ACC112 (cell line): ENCODE data around the gene SPEF1.

Source experiments
- H2AFZ ChIP-seq: fragments of 200-600 bp; sonication (generic); one replicate; pipeline ENCODE4 v1.6.0; 2017; ENCODE audit warnings: antibody characterized with exemption, low read length; ENCODE audit not compliant: unreplicated experiment
- H3K27ac ChIP-seq: fragments of 200-600 bp; sonication (generic); 2 replicates; pipeline ENCODE4 v1.5.1; 2014; ENCODE audit warnings: low read depth, mild to moderate bottlenecking, antibody characterized with exemption, low read length, moderate library complexity
- H3K27me3 ChIP-seq: fragments of 200-600 bp; sonication (generic); 2 replicates; pipeline ENCODE4 v1.6.1; 2014; ENCODE audit warnings: mild to moderate bottlenecking, antibody characterized with exemption, low read length, moderate library complexity, mixed read lengths; ENCODE audit not compliant: insufficient read depth
- H3K36me3 ChIP-seq: fragments of 200-600 bp; sonication (generic); 2 replicates; pipeline ENCODE4 v1.6.1; 2016; ENCODE audit warnings: mild to moderate bottlenecking, antibody characterized with exemption, low read length, moderate library complexity, mixed read lengths; ENCODE audit not compliant: insufficient read depth
- H3K4me1 ChIP-seq: fragments of 200-600 bp; sonication (generic); one replicate; pipeline ENCODE4 v1.6.1; 2016; ENCODE audit warnings: low read length, mixed read lengths; ENCODE audit not compliant: insufficient read depth, unreplicated experiment, control insufficient read depth
- H3K4me3 ChIP-seq: fragments of 200-600 bp; sonication (generic); 2 replicates; pipeline ENCODE4 v1.5.1; 2014; ENCODE audit warnings: mild to moderate bottlenecking, low read depth, low read length
- H3K79me2 ChIP-seq: fragments of 200-600 bp; sonication (generic); one replicate; pipeline ENCODE4 v1.6.0; 2016; ENCODE audit warnings: low read length; ENCODE audit not compliant: control insufficient read depth, unreplicated experiment, insufficient read depth

SPEF1 gene

GRCh38 chr20:3819411-3820047 is 38.3 kb upstream of the SPEF1 start:
- peaks cover 4% of the 10 kb centered on the region for H3K79me2 ChIP-seq
- peak overlapping the region; percentile 81 for H3K4me3 ChIP-seq
- H3K27me3 ChIP-seq, result no peaks in the 10 kb centered on the region
- peaks cover 18% of the 10 kb centered on the region for H3K4me1 ChIP-seq
- peak overlapping the region; percentile 89 for H3K27ac ChIP-seq
- H2AFZ ChIP-seq, result peak overlapping the region; percentile 48
- peaks cover 6% of the 10 kb centered on the region; the same call in 1 of the 2 replicates for H3K36me3 ChIP-seq

DNA sequence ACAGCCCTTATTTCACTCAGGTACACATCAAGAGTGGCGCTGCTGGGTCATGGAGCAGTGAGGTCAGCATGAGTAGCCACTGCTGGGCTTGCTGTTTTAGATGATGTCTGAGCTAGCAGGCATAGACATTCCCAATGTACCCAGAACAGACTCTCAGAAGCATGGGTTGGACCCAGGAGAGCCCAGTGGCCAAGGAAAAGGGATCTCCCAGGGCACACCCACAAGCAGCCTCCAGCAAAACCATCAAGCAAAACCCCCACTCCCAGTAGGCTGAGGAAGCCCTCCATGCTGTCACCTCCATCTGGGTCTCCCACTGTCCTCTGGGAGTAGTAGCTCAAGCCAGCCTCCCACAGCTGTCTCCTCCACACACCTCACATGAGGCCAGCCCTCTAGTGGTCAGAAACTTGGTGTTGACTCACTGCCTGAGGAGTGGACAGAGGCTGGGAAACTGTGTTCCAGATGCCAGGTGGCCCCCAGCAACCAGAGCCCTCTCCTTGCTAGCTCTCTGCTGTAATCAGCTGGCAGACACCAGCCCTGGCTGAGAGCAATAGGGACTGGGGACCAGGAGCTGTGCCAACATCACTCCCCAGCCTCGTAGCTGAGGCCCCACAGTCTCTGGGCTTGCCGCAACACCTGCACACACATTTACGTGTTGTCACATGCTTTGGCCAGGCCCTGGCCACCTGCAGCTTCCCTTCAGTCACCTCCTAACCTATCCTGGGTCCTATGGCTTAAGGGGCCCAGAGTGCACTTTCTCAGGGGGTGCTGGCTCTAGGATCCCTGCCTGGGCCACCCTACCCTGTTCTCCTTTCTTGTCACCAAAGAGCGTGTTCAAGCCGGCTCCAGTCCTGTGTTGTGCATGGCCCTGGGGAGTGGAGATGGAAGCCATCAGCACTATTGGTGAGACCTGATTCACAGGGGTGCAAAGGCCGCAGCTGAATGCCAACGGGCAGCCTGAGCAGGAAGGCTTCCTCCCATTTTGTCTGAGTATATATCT is 37.2 kb upstream of the SPEF1 start:
- H3K4me1 ChIP-seq, result peaks cover 22% of the 10 kb centered on the region
- H3K36me3 ChIP-seq, result peaks cover 6% of the 10 kb centered on the region; the same call in 1 of the 2 replicates
- H2AFZ ChIP-seq, result no peak overlapping the region
- H3K27me3 ChIP-seq, result no peaks in the 10 kb centered on the region
- H3K27ac ChIP-seq, result peak overlapping the region; percentile 89; the same call in 1 of the 2 replicates
- H3K79me2 ChIP-seq, result peaks cover 4% of the 10 kb centered on the region
- H3K4me3 ChIP-seq, result no peak overlapping the region

- no peaks in the 10 kb centered on the region for H3K36me3 ChIP-seq
- no peak overlapping the region for H3K27ac ChIP-seq
- H3K79me2 ChIP-seq, result no peaks in the 10 kb centered on the region
- H3K27me3 ChIP-seq, result no peaks in the 10 kb centered on the region
- H3K4me3 ChIP-seq, result no peak overlapping the region
- no peak overlapping the region for H2AFZ ChIP-seq
- H3K4me1 ChIP-seq, result peaks cover 38% of the 10 kb centered on the region
These were observed 34.6 kb upstream of the SPEF1 start for GRCh38 chr20:3815703-3816315.

DNA sequence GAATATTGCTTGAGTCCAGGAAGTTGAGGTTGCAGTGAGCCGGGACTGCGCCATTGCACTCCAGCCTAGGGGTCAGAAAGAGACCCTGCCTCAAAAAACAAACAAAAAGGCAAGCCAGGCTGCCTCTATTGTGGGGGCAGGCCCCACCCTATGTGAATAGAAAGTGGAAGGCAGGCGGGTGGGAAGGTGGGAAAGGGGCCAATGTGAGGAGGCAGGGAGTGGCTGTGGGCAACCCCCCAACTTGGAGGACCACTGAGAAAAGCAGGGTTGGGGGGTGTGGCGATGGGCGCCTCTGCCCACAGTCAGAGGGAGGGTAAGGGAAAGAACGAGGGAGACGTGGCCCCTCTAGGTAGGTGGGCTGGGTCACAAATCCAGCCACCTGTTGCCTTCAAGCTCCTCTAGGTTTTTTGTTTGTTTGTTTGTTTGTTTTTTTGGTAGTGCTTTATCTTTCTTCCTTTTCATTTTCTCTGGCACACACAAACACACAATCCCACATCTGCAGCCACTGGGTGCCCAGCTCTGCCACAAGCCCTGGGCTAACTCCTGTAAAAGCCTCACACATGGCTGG is 33.8 kb upstream of the SPEF1 start:
- H3K27ac ChIP-seq, result no peak overlapping the region
- peaks cover 45% of the 10 kb centered on the region for H3K4me1 ChIP-seq
- no peak overlapping the region for H2AFZ ChIP-seq
- no peaks in the 10 kb centered on the region for H3K27me3 ChIP-seq
- H3K4me3 ChIP-seq, result no peak overlapping the region
- H3K36me3 ChIP-seq, result no peaks in the 10 kb centered on the region
- H3K79me2 ChIP-seq, result peaks cover 7% of the 10 kb centered on the region

GRCh38 chr20:3813848-3814581 is 32.8 kb upstream of the SPEF1 start:
- Histone ChIP-seq H2AFZ (no peak overlapping the region), H3K27me3 (no peaks in the 10 kb centered on the region), H3K36me3 (no peaks in the 10 kb centered on the region), H3K4me1 (peaks cover 41% of the 10 kb centered on the region), H3K79me2 (peaks cover 8% of the 10 kb centered on the region), H3K4me3 (no peak overlapping the region), H3K27ac (no peak overlapping the region)

DNA sequence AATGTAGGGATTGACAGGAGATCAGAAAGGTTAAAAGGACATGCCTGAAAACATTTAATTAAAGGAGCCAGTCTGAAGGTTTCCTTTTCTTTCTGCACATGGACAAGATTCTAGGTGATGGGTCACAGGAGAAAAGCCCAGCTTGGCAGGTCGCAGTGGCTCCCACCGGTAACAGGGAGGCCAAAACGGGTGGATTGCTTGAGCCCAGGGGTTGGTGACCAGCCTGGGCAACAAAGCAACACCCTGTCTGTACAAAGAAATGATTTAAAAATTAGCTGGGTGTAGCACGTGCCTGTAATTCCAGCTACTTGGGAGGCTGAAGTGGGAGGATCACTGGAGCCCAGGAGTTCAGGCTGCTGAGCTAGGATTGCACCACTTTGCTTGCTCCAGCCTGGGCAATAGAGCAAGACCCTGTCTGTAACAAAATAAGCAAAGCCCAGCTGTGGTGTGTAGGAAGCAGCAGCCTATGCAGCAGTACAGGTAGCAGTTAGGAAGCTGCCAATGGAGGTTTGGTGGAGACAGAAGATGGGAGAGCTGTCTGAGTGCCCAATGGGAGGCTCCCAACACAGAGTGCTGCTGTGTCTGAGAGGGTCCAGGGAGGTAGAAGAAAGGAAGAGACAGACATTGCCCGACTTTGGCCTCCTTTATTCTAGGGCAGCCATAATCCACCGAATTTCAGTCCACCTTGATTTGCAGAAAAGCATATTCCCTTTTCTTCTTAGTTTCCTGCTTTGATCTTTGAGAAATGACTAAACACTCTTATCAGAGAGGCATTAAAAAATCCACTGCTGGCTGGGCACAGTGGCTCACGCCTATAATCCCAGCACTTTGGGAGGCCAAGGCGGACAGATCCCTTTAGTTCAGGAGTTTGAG is 32.0 kb upstream of the SPEF1 start:
- Histone ChIP-seq H3K36me3 (no peaks in the 10 kb centered on the region), H3K27me3 (no peaks in the 10 kb centered on the region), H2AFZ (no peak overlapping the region), H3K27ac (peak overlapping the region; percentile 19), H3K4me3 (no peak overlapping the region), H3K79me2 (peaks cover 8% of the 10 kb centered on the region), H3K4me1 (peaks cover 39% of the 10 kb centered on the region)

GRCh38 chr20:3812259-3812681 is 31.0 kb upstream of the SPEF1 start:
- Histone ChIP-seq H3K4me1 (peaks cover 46% of the 10 kb centered on the region), H3K36me3 (no peaks in the 10 kb centered on the region), H3K27ac (peak overlapping the region; percentile 99), H2AFZ (no peak overlapping the region), H3K4me3 (peak overlapping the region; percentile 8; the same call in 1 of the 2 replicates), H3K27me3 (no peaks in the 10 kb centered on the region), H3K79me2 (peaks cover 8% of the 10 kb centered on the region)

DNA sequence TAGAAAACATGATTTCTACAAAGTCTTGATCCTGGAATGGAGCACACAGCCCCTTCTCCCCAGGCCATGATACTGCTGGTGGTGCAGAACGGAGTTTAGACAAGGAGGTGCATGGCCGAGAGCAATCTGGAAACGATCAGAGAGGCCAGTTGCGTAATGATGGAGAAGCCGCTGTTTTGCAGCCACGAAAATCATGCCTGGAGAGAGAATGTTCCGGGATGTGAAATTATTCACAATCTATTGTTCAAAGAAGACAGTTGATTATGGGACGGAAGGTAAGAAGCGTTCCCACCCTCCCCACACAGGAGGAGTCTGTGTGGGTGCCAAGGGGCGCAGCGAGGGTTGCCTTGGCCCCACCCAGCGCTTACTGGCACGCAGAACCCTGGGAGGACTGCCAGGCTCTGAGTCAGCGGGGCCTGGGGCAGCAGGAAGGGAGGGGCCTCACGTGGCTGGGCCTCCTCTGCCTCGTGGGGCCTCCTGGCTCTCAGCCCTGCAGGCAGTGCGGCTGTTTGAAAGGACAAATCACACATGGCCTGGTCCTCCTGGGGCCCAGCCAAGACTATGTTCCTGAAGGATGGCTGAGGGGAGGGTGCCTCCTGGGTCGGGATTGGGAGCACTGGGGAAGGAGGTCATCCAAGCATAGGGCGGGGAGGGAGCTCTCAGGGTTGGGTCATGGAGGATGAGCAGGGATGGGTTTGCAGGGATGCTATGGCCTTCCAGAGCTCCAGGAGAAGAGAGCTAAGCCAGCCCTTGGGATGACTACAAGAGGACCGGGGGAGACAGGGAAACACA is 30.4 kb upstream of the SPEF1 start:
- Histone ChIP-seq H3K4me3 (peak overlapping the region; percentile 77), H2AFZ (no peak overlapping the region), H3K27ac (peak overlapping the region; percentile 99), H3K27me3 (no peaks in the 10 kb centered on the region), H3K36me3 (no peaks in the 10 kb centered on the region), H3K79me2 (peaks cover 8% of the 10 kb centered on the region), H3K4me1 (peaks cover 52% of the 10 kb centered on the region)

- Histone ChIP-seq H3K27ac (peak overlapping the region; percentile 97), H3K27me3 (no peaks in the 10 kb centered on the region), H3K4me3 (no peak overlapping the region), H3K36me3 (peaks cover 11% of the 10 kb centered on the region), H3K4me1 (peaks cover 77% of the 10 kb centered on the region), H3K79me2 (peaks cover 8% of the 10 kb centered on the region), H2AFZ (no peak overlapping the region)
These were observed 27.3 kb upstream of the SPEF1 start for GRCh38 chr20:3808544-3808943.
